Stomach (tissue), 4 donors: Measurements from ENCODE around the gene AAR2.

Experiments used
- EP300 ChIP-seq: sonication (generic); formaldehyde crosslinking; IDR thresholded peaks from one replicate; pipeline ENCODE4 v1.6.1; 2017; ENCODE audit warnings: antibody characterized with exemption
- POLR2AphosphoS5 ChIP-seq, 3 donors: sonication (generic); formaldehyde crosslinking; IDR thresholded peaks; one replicate each; pipeline ENCODE4 v1.6.1; 2016; ENCODE audit warnings: antibody characterized with exemption in 3 of 3
- TF ChIP-seq, protein P1 (sequence below), 7 experiments: fragments of 450-650 bp in 4 of 7; fragments of 200-600 bp in 3 of 7; sonication (generic) in 3 of 7; IDR thresholded peaks; one replicate each; pipeline ENCODE4 v1.5.1; 2016 to 2019; ENCODE audit warnings: antibody characterized with exemption in 7 of 7, control low read depth in 2 of 7, mild to moderate bottlenecking in 1 of 7

DNA sequence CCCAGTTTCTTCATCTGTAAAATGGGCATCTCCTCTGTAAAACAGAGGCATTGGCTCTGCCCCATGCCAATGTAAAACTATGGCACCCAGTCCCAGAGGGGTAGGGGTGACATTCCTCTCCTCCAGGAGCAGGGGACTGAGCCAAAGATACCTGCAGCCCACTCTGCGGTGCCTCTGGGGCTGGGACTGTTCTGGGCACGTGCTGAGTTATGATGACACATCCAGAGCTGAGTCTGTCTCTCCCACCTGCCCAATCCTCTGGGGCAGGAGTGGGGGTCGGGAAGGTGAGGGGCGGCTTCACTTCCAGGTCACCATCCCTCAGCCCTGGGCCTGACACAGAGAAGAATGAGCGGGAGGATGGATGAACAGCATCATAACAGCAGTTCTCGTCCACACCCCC is 29.9 kb downstream of the AAR2 start:
- TF ChIP-seq POLR2AphosphoS5 (IDR thresholded peaks at IDR 0.05) = no peak
- TF ChIP-seq, protein P1, sequence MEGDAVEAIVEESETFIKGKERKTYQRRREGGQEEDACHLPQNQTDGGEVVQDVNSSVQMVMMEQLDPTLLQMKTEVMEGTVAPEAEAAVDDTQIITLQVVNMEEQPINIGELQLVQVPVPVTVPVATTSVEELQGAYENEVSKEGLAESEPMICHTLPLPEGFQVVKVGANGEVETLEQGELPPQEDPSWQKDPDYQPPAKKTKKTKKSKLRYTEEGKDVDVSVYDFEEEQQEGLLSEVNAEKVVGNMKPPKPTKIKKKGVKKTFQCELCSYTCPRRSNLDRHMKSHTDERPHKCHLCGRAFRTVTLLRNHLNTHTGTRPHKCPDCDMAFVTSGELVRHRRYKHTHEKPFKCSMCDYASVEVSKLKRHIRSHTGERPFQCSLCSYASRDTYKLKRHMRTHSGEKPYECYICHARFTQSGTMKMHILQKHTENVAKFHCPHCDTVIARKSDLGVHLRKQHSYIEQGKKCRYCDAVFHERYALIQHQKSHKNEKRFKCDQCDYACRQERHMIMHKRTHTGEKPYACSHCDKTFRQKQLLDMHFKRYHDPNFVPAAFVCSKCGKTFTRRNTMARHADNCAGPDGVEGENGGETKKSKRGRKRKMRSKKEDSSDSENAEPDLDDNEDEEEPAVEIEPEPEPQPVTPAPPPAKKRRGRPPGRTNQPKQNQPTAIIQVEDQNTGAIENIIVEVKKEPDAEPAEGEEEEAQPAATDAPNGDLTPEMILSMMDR (IDR thresholded peaks at IDR 0.05) = no peak
- no peak for TF ChIP-seq EP300
